ENCODE measurements around the gene FAF1.
A peak's percentile ranks its signal among the peaks of the same experiment; 100 is the strongest.
"Not testable (repeated sequence)": the region's sequence is repeated elsewhere in the genome, so short reads cannot be mapped to it uniquely, and the experiment has no call there.

The FAF1 gene

DNA sequence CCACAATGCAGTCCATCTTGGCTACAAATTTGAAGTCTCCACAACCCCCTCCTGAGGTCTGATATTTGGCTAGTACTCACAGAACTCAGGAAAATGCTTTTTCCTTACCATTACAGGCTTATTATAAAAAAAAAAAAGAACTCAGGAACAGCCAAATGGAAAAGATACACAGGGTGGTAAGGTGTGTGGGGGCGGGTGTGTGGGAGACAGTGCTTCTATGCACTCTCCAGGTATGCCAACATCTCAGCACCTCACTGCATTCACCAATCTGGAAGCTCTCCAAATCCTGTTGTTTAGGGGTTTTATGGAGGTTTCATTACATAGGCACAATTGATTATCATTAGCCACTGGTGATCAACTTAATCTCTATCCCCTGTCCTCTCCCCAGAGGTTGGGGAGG lies 126.9 kb downstream of the FAF1 start:
- no peak for DNase-seq

DNA sequence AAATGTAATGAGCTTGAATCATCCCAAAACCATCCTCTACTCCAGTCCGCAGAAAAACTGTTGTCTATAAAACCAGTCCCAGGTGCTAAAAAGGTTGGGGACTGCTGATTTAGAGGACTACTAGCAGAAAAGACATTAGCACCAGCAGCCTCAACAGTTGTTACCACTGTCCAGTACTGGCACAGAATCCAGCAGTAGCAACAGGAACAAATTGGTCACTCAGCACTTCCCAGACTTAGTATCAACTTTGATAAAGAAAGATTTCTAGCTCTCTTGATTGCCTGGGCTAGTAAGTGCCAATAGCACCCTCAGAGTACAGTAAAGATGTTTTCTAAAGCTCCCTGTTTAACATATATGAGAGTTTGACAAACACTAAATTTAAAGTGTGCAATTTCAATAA lies 127.9 kb downstream of the FAF1 start:
- DNase-seq = no peak

DNA sequence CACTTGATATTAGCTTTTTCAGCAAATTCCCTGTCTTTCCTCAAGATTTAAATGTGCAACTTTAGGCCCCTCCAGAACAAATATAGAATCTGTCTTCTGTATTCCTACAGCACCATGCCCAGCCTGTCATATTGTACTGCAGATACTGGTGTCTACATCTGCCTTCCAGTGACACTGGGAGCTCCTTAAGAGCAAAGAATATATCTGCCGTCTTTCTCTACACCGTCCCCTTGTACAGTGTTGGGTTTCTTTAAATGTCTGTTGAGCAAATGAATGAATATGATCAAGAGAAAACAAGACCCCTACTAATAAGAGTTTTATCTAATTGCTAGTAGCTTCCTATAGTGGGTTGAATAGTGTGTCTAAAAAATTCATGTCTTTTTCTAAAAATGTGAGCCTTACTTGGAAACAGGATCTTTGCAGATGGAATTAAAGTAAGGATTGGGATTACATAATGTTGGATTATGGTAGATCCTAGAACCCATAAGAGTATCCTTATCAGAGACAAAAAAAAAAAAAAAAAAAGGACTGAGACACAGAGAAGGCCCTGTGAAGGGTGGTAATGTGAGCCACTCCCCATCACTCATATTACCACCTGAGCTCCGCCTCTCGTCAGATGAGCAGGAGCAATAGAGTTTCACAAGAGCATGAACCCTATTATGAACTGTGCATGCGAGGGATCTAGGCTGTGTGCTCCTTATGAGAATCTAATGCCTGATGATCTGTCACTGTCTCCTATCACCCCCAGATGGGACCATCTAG lies 128.6 kb downstream of the FAF1 start:
- no peak for DNase-seq

DNA sequence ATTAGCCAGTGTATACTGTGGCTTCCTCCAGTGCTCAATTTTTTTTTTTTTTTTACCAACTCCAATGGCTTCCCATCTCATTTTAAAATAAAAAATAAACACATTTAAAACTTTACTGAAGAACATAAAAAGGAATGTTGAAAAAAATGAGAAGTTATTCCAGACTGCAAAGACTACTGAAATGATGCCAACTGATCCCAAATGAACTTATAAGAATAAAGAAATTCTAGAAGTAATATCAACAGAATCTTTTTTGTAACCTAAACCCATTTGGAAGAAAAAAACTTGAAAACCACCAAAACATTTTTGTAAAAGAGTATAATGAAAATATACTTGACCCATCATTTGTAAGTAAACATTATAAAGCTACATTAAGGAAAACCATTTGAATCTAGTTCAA lies 129.4 kb downstream of the FAF1 start:
- DNase-seq = no peak

DNA sequence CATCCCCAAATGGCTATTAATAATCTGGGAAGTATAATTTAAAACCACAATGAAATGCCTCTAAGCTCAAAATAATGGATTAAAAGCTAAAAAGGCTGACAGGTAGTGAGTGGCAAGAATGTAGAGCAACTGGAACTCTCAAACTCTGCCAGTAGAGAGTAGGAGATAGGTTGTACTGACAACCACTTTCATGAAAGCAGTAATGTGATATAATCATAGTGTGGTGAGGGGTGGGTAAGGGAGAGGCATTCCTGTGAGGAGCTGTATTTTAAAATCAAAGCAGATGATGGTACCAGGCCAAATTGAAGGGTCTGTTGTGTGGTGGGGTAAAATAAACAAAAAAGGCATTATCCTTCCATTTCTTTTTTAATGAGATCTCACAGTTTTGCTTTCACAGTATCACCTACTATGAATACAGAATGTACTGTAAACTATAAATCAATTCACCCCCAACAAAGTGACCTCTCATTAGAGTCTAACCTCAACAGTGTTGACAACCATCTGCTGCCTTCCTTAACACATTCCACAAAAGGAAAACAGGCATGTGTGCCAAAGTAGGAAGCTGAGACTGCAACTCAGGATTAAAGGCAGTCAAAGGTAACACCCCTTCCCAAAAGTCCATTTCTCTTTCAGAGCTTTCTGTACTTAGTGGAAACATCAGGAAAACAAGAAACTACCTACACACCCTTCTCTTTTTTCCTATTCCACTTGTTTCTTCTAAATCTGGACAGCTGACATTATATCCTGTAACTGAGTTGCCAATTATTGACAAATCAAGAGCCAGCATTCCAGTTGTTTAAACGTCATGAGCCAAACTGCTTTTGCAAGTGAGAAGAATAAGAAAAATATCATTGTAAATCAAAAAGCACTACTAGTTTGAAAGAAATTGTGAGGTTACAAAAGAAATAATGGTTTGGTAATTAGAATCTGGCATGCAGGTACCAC lies 130.8 kb downstream of the FAF1 start:
- DNase-seq = peak; percentile 17 to 56

DNA sequence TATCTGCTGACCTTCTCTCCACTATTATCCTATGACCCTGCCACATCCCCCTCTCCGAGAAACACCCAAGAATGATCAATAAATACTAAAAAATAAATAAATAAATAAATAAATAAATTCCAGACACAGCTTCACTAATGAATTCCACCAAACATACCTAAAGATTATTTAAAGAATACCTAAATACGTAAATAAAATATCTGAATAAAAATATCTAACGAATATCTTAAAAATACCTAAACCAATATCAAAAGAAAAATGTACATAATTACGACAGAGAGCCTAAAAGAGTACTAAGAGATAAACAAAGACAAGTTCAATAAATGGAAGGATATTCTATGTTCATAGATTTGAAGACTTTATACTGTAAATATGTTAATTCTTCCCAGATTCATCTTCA lies 132.5 kb downstream of the FAF1 start:
- DNase-seq = no peak

DNA sequence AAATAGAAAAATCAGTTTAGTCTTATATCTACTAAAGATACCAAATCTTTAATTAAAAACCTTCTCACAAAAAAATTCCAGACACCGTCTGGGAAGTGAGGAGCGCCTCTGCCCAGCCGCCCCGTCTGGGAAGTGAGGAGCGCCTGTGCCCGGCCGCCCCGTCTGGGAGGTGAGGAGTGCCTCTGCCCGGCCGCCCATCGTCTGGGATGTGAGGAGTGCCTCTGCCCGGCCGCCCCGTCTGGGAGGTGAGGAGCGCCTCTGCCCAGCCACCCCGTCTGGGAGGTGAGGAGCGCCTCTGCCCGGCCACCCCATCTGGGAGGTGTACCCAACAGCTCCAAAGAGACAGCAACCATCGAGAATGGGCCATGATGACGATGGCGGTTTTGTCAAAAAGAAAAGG lies 133.3 kb downstream of the FAF1 start:
- DNase-seq = not testable (repeated sequence)

DNA sequence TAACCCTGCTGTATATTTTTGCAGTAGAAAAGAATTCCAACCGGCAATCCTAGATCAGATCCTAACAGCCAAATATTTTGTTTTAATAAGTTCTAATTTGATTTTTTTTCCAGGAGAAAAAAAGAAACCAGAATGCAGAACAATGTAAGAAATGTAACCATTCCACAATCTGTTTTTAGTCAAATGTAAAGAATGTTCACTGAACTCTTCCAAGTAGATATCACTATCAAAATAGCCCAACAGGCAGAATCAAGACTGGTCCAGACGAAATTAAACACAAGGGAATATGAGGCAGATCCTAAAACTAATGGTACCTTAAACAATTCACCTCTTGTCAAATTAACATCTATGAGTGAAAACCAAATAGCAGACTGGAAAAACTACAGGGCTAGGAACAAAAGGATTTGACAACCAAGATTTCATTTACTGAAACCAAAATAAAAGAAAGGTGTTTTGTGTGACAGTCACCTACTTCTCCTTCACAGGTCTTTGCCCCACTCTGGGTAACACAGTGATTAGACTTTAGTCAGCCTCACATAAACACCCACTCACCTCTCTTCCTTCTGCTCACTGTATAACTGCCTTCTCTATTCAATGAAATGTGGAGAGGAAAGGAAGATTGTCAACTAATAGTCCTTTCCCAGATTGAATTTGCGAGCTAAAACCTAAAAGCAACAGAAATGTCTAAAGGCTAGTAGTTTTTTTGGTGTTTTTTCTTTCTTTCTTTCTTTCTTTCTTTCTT lies 137.9 kb downstream of the FAF1 start:
- no peak for DNase-seq

DNA sequence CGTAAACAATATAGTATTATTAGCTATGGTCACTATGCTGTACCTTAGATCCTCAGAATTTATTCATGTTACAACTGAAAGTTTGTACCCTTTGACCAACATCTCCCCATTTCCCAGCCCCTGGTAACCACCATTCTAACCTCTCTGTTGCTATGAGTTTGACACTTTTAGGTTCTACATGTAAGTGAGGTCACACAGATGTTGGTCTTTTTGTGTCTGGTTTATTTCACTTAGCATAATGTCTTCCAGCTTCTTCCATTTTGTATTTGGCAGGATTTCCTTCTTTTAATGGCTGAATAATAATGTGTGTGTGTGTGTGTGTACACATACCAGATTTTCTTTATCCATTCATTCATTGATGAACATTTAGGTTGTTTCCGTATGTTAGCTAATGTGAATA lies 139.5 kb downstream of the FAF1 start:
- DNase-seq = no peak

DNA sequence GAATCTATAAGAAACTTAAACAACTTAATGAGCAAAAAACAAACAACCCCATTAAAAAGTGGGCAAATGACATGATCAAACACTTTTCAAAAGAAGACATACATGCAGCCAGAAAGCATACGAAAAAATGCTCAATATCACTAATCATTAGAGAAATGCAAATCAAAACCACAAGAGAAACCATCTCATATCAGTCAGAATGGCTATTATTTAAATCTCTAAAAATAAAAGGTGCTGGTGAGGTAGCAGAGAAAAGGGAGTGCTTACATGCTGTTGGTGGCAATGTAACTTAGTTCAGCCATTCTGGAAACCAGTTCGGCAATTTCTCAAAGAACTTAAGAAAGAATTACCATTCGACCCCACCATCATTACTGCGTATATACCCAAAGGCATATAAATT lies 147.7 kb downstream of the FAF1 start:
- no peak for DNase-seq

DNA sequence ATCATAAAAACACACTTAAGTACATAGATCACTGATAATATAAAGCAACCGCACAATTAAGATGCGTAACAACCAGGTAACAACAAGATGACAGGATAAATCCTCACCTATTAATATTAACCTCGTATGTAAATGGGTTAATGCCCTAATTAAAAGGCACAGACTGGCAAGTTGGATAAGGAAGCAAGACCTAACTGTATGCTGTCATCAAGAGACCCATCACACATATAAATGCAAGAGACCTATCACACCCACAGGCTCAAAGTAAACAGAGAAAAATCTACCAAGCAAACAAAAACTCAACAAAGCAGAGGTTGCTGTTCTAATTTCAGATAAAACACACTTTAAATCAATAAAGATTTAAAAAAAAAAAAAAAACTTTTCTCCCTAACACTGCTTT lies 151.8 kb downstream of the FAF1 start:
- no peak for DNase-seq

DNA sequence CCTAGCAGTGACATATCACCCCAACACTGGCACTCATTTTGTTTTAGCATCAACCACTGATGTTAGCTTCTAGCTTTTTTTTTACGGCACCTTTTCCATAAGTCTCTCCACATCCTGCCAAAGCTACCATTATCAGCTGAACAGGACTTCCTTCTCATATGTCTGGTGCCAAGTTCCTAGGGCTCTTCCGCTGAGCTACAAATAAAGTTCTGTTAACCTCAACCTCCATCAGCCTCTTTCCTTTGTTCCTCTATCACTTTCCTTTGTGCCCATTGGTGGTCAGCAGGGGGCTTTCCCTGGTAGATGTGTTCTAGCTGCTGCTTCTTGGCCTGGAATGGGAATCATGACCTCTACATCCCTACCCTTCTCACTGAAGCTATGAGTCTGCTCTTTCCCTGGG lies 163.8 kb downstream of the FAF1 start:
- no peak for DNase-seq

DNA sequence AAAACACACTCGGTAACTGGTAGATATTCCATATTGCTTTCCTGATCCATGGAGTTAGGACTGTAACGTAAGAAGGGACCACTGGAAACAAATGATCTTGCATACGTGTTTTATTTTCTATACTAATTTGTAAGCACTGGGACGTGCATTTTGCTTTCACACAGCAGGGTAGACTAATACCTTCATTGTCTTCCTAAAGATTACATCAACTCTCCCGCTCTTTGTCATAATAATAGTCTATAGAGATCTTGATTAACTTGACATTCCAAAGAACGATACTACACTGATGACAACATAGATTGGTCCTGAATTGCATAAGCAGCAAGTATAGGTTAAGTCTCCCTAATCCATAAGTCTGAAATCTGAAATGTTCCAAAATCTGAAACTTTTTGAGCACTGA lies 166.5 kb downstream of the FAF1 start:
- no peak for DNase-seq

DNA sequence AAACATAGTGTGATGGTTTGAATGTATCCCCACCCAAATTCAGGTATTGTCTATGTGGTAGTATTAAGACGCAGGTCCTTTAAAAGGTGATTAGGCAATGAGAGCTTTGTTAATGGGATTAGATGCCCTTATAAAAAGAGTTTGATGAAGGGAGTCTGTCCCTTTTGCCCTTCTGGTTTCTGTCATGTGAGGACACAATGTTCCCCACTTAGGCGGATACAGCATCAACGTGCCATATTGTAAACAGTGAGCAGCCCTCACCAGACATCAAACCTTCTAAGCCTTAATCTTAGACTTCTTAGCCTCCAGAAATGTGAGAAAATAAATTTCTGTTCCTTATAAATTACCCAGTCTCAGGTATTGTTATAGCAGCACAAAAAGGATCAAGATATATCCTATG lies 172.8 kb downstream of the FAF1 start:
- peak in 1 of 2 experiments; percentile 12 for DNase-seq

DNA sequence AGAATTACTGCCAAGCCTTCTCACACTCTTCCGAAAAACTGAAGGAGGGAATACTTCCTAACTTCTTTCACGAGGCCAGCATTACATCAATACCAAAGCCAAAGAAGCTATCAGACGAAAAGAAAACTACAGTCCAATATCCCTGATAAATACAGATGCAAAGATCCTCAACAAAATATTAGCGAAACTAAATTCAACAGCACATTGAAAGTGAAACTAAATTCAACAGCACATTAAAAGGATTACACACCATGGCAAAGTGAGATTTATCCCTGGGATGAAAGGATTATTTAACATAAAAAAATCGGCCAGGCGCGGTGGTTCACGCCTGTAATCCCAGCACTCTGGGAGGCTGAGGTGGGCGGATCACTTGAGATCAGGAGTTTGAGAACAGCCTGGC lies 176.8 kb downstream of the FAF1 start:
- peak in 1 of 2 experiments; percentile 1 for DNase-seq

DNA sequence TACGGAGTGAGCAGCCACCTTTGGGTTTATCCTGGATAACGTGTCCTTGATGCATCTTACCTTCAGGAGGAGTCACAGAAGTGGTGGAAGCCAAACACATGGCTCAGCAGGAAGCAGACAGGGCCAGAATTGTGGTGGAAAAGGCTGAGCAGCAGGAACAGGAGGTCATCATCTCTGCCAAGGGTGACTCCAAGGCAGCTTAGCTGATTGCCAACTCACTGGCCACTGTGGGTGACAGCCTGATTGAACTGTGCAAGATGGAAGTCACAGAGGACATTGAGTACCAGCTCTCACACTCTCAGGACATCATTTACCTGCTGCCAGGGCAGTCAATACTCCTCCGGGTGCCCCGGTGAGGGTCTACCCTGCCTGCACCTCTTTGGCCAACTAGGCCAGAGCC lies 179.3 kb downstream of the FAF1 start:
- no peak for DNase-seq

DNA sequence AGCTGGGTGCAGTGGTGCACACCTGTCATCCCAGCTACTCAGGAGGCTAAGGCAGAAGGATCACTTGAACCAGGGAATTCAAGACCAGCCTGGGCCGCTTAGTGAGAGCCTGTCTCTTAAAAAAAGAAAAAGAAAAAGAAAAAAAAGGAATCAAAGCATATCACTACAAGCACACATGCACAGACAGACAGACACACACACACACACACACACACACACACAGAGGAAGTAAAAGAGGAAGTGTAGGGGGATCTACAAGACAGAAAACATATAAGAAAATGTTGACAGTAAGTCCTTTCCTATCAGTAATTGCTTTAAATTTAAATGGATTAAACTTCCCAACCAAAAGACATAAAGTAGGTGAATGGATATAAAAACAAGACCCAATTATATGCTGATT lies 180.3 kb downstream of the FAF1 start:
- DNase-seq = no peak

DNA sequence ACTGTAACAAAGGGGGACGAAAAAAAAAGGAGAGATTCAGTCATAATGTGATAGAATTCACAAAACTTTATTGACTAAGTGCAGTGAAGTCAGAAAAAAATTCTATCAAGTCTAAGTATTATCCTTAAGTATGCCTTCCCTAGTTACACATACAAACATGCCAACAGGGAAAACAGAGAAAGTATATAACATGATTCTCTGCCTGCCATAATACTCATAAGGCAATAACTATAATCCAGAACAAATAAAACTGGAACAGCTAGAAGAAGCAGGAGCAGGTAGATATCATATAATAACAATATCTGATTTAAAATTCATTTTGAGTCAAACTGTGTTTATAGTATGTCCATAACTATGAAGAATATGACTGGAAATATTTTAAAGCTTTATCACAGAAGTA lies 184.3 kb downstream of the FAF1 start:
- DNase-seq = no peak

DNA sequence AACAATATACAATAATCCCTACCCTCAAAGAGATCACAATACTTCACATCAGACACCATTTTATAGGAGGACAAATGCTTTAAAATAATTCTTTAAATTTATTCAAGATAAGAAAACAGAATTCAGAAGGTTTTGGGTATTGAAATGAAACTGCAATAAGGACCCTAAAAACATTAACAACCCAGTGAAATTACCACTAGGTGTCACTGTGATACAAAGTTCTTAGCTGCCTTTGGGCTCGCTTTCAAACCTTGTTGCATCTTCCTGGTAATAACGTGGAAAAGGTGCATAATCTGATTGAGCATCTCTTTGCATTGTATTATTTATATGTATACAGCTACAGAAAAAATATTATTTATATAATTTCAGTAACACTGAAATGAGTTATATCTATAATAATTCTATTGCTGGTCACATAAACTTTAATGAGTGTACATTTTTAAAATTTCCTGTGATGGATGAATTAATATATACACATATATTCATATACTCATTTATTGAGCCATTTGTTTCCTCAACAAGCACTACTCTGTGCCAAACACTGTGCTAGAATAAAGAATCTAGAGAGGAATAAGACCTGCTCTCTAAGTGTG lies 185.2 kb downstream of the FAF1 start:
- peak; percentile 35 to 70 for DNase-seq

DNA sequence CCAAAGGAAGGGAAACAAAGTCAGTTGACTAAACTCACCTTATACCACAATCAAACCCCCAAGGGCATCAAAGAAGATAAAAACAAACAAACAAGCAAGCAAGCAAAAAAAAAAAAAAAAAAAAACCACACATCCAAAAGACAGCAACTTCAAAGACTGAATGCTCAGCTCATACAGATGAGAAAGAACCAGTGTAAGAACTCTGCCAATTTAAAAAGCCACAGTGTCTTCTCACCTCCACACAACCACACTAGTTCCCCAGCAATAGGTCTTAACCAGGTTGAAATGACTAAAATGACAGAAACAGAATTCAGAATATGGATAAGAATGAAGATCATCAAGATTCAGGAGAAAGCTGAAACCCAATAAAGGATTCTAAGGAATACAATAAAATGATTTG lies 193.4 kb downstream of the FAF1 start:
- no peak for DNase-seq

DNA sequence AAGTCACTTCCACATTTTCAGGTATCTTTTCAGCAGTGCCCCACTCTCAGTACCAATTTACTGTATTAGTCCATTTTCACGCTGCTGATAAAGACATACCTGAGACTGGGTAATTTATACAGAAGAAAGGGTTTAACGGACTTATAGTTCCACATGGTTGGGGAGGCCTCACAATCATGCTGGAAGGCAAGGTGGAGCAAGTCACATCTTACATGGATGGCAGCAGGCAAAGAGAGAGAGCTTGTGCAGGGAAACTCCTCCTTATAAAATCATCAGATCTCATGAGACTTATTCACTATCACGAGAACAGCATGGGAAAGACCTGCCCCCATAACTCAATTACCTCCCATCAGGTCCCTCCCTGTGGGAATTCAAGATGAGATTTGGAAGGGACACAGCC lies 203.5 kb downstream of the FAF1 start:
- DNase-seq = not testable (repeated sequence)

DNA sequence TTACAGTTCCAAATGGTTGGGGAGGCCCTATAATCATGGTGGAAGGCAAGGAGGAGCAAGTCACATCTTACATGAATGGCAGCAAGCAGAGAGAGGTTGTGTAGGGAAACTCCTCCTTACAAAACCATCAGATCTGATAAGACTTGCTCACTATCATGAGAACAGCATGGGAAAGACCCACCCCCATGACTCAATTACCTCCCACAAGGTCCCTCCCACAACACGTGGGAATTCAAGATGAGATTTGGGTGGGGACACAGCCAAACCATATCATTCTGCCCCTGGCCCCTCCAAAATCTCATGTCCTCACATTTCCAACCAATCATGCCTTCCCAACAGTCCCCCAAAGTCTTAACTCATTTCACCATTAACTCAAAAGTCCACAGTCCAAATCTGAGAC lies 205.3 kb downstream of the FAF1 start:
- not testable (repeated sequence) for DNase-seq

DNA sequence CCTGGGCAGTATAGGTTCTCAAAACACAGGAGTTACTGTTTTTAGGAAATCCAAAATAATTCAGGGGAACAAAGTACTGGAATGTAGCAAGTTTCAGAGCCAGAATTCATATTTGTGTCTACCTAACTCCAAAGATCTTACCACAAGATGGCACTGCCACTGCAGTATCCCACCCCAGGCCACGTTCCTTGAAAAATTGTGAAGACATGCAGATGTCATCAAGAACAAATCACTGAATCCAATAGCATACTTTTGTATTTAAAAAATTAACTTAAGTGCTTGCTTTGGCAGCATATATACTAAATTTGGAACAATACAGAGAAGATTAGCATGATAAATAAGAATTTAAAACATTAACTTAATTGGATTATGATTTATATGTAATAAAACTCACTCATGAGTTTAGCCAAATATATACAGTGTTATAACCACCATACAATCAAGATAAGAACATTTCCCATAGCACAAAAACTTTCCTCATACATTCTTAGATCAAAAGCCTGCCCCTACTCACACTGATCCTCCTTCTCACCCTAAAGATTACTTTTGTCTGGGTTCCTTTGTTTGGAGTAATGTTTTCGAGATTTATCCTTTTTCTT lies 209.9 kb downstream of the FAF1 start:
- peak; percentile 1 to 32 for DNase-seq
